ENCODE data around the gene TPT1.

TPT1 gene

GRCh38 chr13:45296259-45296658 is 44.7 kb downstream of the TPT1 start:
- H3K4me3 ChIP-seq (ENCODE audit: control insufficient read depth, low read depth, low read length) = no peak overlapping the region
- TF ChIP-seq, protein P1, sequence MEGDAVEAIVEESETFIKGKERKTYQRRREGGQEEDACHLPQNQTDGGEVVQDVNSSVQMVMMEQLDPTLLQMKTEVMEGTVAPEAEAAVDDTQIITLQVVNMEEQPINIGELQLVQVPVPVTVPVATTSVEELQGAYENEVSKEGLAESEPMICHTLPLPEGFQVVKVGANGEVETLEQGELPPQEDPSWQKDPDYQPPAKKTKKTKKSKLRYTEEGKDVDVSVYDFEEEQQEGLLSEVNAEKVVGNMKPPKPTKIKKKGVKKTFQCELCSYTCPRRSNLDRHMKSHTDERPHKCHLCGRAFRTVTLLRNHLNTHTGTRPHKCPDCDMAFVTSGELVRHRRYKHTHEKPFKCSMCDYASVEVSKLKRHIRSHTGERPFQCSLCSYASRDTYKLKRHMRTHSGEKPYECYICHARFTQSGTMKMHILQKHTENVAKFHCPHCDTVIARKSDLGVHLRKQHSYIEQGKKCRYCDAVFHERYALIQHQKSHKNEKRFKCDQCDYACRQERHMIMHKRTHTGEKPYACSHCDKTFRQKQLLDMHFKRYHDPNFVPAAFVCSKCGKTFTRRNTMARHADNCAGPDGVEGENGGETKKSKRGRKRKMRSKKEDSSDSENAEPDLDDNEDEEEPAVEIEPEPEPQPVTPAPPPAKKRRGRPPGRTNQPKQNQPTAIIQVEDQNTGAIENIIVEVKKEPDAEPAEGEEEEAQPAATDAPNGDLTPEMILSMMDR (IDR thresholded peaks at IDR 0.05; ENCODE audit: control insufficient read depth, insufficient read depth, low read depth, low read length, missing control alignments) = no peak
- DNase-seq (ENCODE audit: low read depth) = no peak

DNA sequence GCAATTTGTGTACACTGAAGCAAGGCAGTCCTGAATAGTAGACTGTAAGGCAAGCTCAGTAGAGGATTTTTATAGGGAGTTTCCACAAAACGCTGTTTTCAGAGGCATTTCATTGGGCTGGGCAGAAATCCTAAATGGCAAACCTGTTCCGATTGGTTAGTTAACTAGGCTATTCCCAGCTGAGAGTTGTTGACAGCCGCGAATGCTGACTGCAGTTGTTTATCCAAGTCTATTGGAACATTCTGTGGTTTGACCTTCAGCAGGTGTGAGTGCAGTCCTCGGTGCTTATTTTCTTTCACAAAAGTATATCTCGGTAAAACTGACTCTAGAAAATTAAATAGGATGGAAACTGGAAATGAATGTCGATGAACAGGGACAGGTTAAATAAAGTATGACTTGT is 45.4 kb downstream of the TPT1 start:
- TF ChIP-seq, protein P1 (IDR thresholded peaks at IDR 0.05; ENCODE audit: control insufficient read depth, insufficient read depth, low read depth, low read length, missing control alignments) = no peak
- DNase-seq (ENCODE audit: low read depth) = no peak

GRCh38 chr13:45292176-45292575 is 48.8 kb downstream of the TPT1 start:
- no peak for DNase-seq (ENCODE audit: low read depth)
- TF ChIP-seq, protein P1 (IDR thresholded peaks at IDR 0.05; ENCODE audit: control insufficient read depth, insufficient read depth, low read depth, low read length, missing control alignments) = no peak
- H3K4me3 ChIP-seq (ENCODE audit: control insufficient read depth, low read depth, low read length) = no peak overlapping the region

More for the DNA sequence above, 45.4 kb downstream of the TPT1 start:
- no peak overlapping the region for H3K4me3 ChIP-seq (ENCODE audit: control insufficient read depth, low read depth, low read length)

DNA sequence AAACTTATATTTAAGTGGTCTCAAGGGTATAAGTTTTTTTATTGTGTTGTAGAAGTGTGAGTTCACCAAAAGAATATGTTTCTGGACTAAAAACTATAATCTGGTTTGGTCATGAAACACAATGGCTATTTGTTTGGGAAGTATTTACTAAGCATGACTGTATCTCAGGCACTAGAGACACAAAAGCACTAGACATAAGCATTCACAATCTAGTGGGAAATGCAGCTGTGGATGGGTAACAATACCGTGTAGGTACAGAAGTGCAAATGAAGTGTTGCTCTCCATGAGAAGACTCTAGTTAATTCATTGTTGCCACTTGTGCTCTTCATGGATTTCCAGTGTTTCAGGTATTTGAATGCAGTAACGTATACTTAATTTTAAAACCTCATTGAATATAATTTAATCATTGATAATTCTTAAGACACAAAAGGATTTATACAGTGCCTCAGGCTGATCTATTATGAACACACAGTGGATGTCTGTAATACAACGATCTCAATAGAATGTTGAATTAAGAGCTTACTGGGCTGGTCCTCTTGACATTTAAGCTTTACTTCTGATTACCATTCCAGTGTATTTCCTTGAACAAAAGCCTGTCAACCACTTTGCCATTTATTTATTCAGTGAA is 50.9 kb downstream of the TPT1 start:
- TF ChIP-seq, protein P1 (IDR thresholded peaks at IDR 0.05; ENCODE audit: control insufficient read depth, insufficient read depth, low read depth, low read length, missing control alignments) = no peak
- no peak for DNase-seq (ENCODE audit: low read depth)
- H3K4me3 ChIP-seq (ENCODE audit: control insufficient read depth, low read depth, low read length) = no peak overlapping the region

All from AG09309 (cell line).